Neural progenitor cell (in vitro differentiated cells): ENCODE measurements around the gene HGD. TPM values are rescaled to one million over a fixed set of nuclear protein-coding genes. Genes with fewer than 3 reads are reported as not detected.

ENCODE experiments used
- DNase-seq: peaks from one replicate; pipeline ENCODE4 v3.0.0-alpha.2; 2016; ENCODE audit warnings: low spot score
- H2AFZ ChIP-seq: fragments of 200-600 bp; sonication (generic); replicated peaks from 2 replicates; pipeline ENCODE4 v1.6.1; 2016; ENCODE audit warnings: antibody characterized with exemption
- H3F3A ChIP-seq: fragments of 200-600 bp; sonication (generic); 2 replicates; pipeline ENCODE4 v1.6.1; 2016; ENCODE audit warnings: antibody characterized with exemption, low read depth
- H3K27ac ChIP-seq: fragments of 200-600 bp; sonication (generic); 2 replicates; pipeline ENCODE4 v1.5.1; 2016; ENCODE audit warnings: mild to moderate bottlenecking
- H3K27me3 ChIP-seq: fragments of 200-600 bp; sonication (generic); 2 replicates; pipeline ENCODE4 v1.6.1; 2016; ENCODE audit warnings: mild to moderate bottlenecking, moderate library complexity
- H3K36me3 ChIP-seq: fragments of 200-600 bp; sonication (generic); 2 replicates; pipeline ENCODE4 v1.5.1; 2016
- H3K4me1 ChIP-seq: fragments of 200-600 bp; sonication (generic); 2 replicates; pipeline ENCODE4 v1.6.1; 2016; ENCODE audit warnings: mixed run types
- H3K4me2 ChIP-seq: fragments of 200-600 bp; sonication (generic); 2 replicates; pipeline ENCODE4 v1.6.1; 2016
- H3K4me3 ChIP-seq: fragments of 200-600 bp; sonication (generic); 2 replicates; pipeline ENCODE4 v1.5.1; 2016
- H3K79me2 ChIP-seq: fragments of 200-600 bp; sonication (generic); 2 replicates; pipeline ENCODE4 v1.6.1; 2016; ENCODE audit warnings: low read depth
- H3K9ac ChIP-seq: fragments of 200-600 bp; sonication (generic); 2 replicates; pipeline ENCODE4 v1.6.1; 2016
- H3K9me3 ChIP-seq: fragments of 200-600 bp; sonication (generic); 2 replicates; pipeline ENCODE4 v1.5.1; 2016; ENCODE audit warnings: low read depth
- H4K20me1 ChIP-seq: fragments of 200-600 bp; sonication (generic); 2 replicates; pipeline ENCODE4 v1.6.1; 2016; ENCODE audit warnings: low read depth
- H3K27ac Mint-ChIP-seq: 3 replicates; pipeline ENCODE4 v1.8.0; 2021; ENCODE audit warnings: mixed read lengths
- H3K27me3 Mint-ChIP-seq: 2 replicates; pipeline ENCODE4 v1.8.0; 2022; ENCODE audit warnings: low read depth, mild to moderate bottlenecking, inconsistent platforms, moderate library complexity, mixed read lengths; ENCODE audit not compliant: insufficient read depth
- H3K36me3 Mint-ChIP-seq: 3 replicates; pipeline ENCODE4 v1.8.0; 2021; ENCODE audit warnings: mixed read lengths
- H3K4me1 Mint-ChIP-seq: 3 replicates; pipeline ENCODE4 v1.8.0; 2021; ENCODE audit warnings: mixed read lengths
- H3K4me3 Mint-ChIP-seq: 3 replicates; pipeline ENCODE4 v1.8.0; 2021; ENCODE audit warnings: mild to moderate bottlenecking, moderate library complexity, mixed read lengths
- H3K9me3 Mint-ChIP-seq: 3 replicates; pipeline ENCODE4 v1.8.0; 2020; ENCODE audit warnings: mixed read lengths
- EZH2 ChIP-seq: fragments of 200-600 bp; sonication (generic); IDR thresholded peaks from 2 replicates; pipeline ENCODE4 v1.6.1; 2017; ENCODE audit warnings: antibody characterized with exemption, mild to moderate bottlenecking, moderate library complexity
- EZH2phosphoT487 ChIP-seq: fragments of 200-600 bp; sonication (generic); IDR thresholded peaks from 2 replicates; pipeline ENCODE4 v1.6.1; 2017; ENCODE audit warnings: antibody characterized with exemption
- total RNA-seq: library from RNA; depleted of rRNA; stranded (reverse); fragments of >200 nt; gene quantifications from 2 replicates; pipeline ENCODE4 v1.2.3, GENCODE V29; 2015; ENCODE audit warnings: low replicate concordance
- TF ChIP-seq, protein P1 (sequence below): fragments of 200-600 bp; sonication (generic); IDR thresholded peaks from 2 replicates; pipeline ENCODE4 v1.5.1; 2017; ENCODE audit warnings: antibody characterized with exemption, mild to moderate bottlenecking

Gene HGD
- total RNA-seq, 1 donor from 2014 or later = not detected

DNA sequence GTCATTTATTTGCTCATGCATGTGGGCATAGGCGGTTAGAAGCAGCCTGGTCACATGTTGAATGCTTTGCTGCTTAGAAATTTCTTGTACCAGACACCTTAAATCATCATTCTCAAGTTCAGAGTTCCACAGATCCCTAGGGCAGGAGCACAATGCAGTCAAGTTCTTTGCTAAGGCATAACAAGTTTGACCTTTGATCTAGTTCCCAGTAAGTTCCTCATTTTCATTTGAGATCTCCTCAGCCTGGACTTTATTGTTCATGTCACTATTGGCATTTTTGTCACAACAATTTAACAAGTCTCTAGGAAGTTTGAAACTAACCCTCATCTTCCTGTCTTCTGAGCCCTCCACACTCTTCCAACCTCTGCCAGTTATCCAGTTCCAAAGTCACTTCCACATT lies 22.8 kb downstream of the HGD start:
- Histone ChIP-seq H3K27ac (no peak overlapping the region), H3K9me3 (no peaks in the 10 kb centered on the region), H3K79me2 (no peaks in the 10 kb centered on the region), H3K36me3 (no peaks in the 10 kb centered on the region), H3K4me2 (no peak overlapping the region), H3K4me1 (no peaks in the 10 kb centered on the region), H3K9ac (no peak overlapping the region), H4K20me1 (no peaks in the 10 kb centered on the region), H3K4me3 (no peak overlapping the region), H3K27me3 (no peaks in the 10 kb centered on the region), H3F3A (no peaks in the 10 kb centered on the region), H2AFZ (no peak overlapping the region)
- no peaks in the 10 kb centered on the region for H3K36me3 Mint-ChIP-seq
- DNase-seq = no peak
- no peak for TF ChIP-seq EZH2phosphoT487
- TF ChIP-seq, protein P1, sequence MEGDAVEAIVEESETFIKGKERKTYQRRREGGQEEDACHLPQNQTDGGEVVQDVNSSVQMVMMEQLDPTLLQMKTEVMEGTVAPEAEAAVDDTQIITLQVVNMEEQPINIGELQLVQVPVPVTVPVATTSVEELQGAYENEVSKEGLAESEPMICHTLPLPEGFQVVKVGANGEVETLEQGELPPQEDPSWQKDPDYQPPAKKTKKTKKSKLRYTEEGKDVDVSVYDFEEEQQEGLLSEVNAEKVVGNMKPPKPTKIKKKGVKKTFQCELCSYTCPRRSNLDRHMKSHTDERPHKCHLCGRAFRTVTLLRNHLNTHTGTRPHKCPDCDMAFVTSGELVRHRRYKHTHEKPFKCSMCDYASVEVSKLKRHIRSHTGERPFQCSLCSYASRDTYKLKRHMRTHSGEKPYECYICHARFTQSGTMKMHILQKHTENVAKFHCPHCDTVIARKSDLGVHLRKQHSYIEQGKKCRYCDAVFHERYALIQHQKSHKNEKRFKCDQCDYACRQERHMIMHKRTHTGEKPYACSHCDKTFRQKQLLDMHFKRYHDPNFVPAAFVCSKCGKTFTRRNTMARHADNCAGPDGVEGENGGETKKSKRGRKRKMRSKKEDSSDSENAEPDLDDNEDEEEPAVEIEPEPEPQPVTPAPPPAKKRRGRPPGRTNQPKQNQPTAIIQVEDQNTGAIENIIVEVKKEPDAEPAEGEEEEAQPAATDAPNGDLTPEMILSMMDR = no peak
- no peak for TF ChIP-seq EZH2
- peaks cover 6% of the 10 kb centered on the region for H3K27me3 Mint-ChIP-seq
- H3K4me3 Mint-ChIP-seq = no peak overlapping the region
- no peaks in the 10 kb centered on the region for H3K9me3 Mint-ChIP-seq
- peaks cover 3% of the 10 kb centered on the region for H3K4me1 Mint-ChIP-seq
- H3K27ac Mint-ChIP-seq = no peak overlapping the region

DNA sequence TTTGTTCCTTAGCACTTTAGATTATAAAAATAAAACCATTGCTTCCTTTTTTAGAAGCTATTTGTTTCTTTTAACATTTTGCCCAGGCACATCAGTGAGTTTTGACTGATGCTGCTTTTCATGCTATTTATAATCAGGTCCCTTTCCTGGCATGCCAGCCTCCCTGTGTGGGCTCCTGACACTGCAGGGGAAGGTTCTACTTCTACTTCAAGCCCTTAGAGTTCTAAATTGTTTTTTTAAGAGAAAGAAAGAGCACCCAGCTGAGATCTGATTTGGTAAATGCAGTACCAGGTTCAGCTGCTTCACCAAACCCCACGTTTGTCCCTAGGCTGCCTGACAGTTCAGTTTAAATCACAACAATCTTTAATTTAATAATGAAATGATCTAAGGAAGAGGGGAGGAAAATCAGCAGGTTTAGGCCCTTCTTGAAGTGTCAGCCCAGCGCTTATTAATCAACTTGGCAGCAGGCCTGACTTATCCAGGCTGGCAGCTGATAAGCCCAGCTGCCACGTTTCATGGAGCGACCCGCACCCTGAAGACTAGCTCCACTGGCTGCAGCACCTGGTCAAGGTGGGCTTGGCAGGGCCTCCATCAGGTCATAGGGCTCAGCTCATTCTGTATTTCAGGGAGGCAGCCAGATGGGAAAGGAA lies 29.0 kb downstream of the HGD start:
- Mint-ChIP-seq H3K27ac (no peak overlapping the region), H3K27me3 (no peaks in the 10 kb centered on the region), H3K4me3 (no peak overlapping the region), H3K4me1 (peaks cover 3% of the 10 kb centered on the region), H3K9me3 (no peaks in the 10 kb centered on the region), H3K36me3 (no peaks in the 10 kb centered on the region)
- no peaks in the 10 kb centered on the region for H3F3A ChIP-seq
- no peak overlapping the region for H2AFZ ChIP-seq
- DNase-seq = no peak
- no peaks in the 10 kb centered on the region for H3K9me3 ChIP-seq
- no peak overlapping the region for H3K4me3 ChIP-seq
- H4K20me1 ChIP-seq = no peaks in the 10 kb centered on the region
- no peak overlapping the region for H3K27ac ChIP-seq
- no peak overlapping the region for H3K9ac ChIP-seq
- no peaks in the 10 kb centered on the region for H3K79me2 ChIP-seq
- H3K27me3 ChIP-seq = no peaks in the 10 kb centered on the region
- H3K4me2 ChIP-seq = no peak overlapping the region
- no peaks in the 10 kb centered on the region for H3K36me3 ChIP-seq
- TF ChIP-seq EZH2 = no peak
- TF ChIP-seq, protein P1 = no peak
- TF ChIP-seq EZH2phosphoT487 = no peak
- no peaks in the 10 kb centered on the region for H3K4me1 ChIP-seq

DNA sequence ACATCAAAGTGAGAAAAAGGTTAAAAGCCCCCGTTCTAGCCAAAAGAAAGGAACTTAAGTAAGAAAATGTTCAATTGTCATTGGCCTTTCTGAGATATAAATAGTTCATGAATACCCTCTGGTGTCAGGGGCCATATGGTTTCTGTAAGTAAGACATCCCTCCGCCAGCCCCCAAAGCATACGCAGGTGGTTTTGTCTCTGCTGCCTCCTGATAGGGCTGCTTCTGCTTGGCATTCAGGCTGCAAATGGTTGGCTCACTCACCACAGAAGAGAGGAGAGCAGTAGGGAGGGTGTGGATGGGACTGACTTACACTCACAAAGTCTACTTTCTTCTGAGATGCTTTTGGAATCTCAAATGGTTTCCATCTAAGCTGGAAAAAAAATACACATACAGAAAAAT lies 29.8 kb downstream of the HGD start:
- TF ChIP-seq EZH2phosphoT487 (no peak), EZH2 (no peak)
- TF ChIP-seq, protein P1 = no peak
- no peaks in the 10 kb centered on the region for H3K27me3 Mint-ChIP-seq
- Histone ChIP-seq H3K4me2 (no peak overlapping the region), H3K4me3 (no peak overlapping the region), H3K4me1 (no peaks in the 10 kb centered on the region), H3K79me2 (no peaks in the 10 kb centered on the region), H3K36me3 (no peaks in the 10 kb centered on the region), H3K27ac (no peak overlapping the region), H4K20me1 (no peaks in the 10 kb centered on the region), H3K27me3 (no peaks in the 10 kb centered on the region), H3F3A (no peaks in the 10 kb centered on the region), H3K9ac (no peak overlapping the region), H3K9me3 (no peaks in the 10 kb centered on the region), H2AFZ (no peak overlapping the region)
- H3K4me1 Mint-ChIP-seq = peaks cover 3% of the 10 kb centered on the region
- no peaks in the 10 kb centered on the region for H3K36me3 Mint-ChIP-seq
- H3K27ac Mint-ChIP-seq = no peak overlapping the region
- DNase-seq = no peak
- no peak overlapping the region for H3K4me3 Mint-ChIP-seq
- H3K9me3 Mint-ChIP-seq = no peaks in the 10 kb centered on the region
